AG09319 (cell line): ENCODE measurements around the gene CD244.
"Not testable (repeated sequence)": the region's sequence is repeated elsewhere in the genome, so short reads cannot be mapped to it uniquely, and the experiment has no call there.

Experiments
- DNase-seq: peaks from one replicate; pipeline ENCODE4 v3.0.0-alpha.2; 2010; ENCODE audit warnings: low read depth; ENCODE audit errors: extremely low read depth
- TF ChIP-seq, protein P1 (sequence below): IDR thresholded peaks from 2 replicates; pipeline ENCODE4 v1.5.1; 2011; ENCODE audit warnings: low read depth, mild to moderate bottlenecking, inconsistent platforms, low read length, moderate library complexity

CD244 gene

DNA sequence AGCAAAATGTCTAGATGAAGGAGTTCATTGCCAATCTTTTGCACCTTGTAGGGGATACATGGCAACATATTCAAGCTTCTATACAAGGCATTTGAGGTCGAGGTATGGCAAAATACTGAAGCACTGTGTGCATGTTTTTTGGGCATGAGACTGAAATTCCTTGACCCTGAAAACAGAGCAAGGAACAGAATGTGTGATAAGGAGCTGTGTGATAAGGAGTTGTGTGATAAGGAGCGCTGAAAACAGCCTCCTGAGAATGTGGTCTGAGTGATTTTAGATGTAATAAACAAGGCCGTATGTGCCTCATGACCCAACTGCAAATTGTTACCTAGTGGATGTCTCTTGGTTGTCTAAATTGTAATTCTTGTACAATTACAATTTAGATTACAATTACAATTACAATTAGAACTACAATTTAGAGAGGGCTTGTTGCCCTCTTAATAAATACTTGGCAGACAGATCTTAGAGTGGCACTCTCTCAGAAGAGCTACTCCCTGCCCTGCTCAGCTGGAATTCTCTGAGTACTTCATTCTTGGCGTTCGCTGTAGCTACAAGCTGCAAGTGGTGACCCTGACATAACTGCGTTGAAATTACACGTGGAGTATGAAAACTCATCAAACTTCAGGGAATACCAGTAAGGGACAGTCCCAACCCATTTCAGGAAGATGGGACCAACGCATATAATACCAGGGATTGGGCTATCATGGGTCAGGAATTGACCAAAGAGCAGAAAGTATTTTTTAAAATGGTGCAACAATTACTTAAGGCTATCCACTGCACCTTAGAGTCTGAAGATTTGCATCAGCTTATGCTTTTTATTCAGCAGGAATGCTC lies 42.3 kb upstream of the CD244 start:
- DNase-seq = no peak
- TF ChIP-seq, protein P1, sequence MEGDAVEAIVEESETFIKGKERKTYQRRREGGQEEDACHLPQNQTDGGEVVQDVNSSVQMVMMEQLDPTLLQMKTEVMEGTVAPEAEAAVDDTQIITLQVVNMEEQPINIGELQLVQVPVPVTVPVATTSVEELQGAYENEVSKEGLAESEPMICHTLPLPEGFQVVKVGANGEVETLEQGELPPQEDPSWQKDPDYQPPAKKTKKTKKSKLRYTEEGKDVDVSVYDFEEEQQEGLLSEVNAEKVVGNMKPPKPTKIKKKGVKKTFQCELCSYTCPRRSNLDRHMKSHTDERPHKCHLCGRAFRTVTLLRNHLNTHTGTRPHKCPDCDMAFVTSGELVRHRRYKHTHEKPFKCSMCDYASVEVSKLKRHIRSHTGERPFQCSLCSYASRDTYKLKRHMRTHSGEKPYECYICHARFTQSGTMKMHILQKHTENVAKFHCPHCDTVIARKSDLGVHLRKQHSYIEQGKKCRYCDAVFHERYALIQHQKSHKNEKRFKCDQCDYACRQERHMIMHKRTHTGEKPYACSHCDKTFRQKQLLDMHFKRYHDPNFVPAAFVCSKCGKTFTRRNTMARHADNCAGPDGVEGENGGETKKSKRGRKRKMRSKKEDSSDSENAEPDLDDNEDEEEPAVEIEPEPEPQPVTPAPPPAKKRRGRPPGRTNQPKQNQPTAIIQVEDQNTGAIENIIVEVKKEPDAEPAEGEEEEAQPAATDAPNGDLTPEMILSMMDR = no peak

DNA sequence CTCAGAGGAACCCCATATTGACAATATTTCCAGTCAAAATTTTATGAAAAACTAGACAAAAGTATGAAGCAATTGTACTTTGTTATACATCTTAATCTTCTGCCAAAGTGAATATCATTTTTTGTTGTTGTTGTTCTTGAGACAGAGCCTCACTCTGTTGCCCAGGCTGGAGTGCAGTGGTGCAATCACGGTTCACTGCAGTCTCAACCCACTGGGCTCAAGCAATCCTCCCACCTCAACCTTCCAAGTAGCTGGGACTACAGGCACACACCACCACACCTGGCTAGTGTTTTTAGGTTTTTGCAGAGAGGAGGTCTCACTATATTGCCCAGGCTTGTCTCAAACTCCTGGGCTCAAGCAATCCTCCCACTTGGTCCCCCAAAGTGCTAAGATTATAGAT lies 39.6 kb upstream of the CD244 start:
- DNase-seq = not testable (repeated sequence)

DNA sequence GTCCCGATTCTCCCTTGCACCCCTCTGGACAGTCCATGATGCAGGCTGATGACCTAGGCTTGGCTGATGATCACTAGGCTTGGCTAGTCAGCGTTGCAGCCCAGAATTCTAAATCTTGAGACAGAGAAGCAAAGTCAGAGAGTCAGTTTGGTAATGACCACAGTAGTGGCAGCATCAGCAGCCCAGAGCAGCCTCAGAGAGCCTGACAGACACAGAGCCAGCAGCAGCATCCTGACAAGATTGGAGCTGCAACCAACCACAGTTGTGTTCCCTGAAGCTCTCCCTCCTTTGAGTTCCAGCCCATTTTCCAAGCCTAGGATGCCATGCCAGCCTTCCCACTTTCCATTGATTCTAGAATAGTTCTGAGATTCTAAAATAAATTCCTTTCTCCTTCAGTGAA lies 39.1 kb upstream of the CD244 start:
- TF ChIP-seq, protein P1 = no peak
- no peak for DNase-seq

DNA sequence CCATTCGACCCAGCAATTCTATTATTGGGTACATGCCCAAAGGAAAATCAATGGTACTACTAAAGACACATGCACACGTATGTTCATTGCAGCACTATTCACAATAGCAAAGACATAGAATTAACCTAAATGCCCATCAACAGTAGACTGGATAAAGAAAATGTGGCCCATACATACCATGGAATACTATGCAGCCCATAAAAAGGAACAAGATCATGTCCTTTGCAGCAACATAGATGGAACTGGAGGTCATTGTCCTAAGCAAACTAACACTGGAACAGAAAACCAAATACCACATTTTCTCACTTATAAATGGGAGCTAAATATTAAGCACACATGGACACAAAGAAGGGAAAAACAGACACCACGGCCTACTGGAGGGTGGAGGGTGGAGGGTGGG lies 38.0 kb upstream of the CD244 start:
- not testable (repeated sequence) for DNase-seq

DNA sequence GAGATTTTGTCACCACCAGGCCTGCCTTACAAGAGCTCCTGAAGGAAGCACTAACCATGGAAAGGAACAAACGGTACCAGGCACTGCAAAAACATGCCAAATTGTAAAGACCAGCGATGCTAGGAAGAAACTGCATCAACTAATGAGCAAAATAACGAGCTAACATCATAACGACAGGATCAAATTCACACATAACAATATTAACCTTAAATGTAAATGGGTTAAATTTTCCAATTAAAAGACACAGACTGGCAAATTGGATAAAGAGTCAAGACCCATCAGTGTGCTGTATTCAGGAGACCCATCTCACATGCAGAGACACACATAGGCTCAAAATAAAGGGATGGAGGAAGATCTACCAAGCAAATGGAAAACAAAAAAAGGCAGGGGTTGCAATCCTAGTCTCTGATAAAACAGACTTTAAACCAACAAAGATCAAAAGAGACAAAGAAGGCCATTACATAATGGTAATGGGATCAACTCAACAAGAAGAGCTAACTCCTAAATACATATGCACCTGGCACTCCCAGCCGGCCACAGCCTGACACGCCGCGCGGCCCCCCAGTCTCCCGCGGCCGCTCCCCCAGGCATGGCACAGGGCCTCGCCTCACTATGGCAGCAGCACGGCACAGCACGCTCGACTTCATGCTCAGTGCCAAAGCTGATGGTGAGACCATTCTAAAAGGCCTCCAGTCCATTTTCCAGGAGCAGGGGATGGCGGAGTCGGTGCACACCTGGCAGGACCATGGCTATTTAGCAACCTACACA lies 31.9 kb upstream of the CD244 start:
- not testable (repeated sequence) for DNase-seq

DNA sequence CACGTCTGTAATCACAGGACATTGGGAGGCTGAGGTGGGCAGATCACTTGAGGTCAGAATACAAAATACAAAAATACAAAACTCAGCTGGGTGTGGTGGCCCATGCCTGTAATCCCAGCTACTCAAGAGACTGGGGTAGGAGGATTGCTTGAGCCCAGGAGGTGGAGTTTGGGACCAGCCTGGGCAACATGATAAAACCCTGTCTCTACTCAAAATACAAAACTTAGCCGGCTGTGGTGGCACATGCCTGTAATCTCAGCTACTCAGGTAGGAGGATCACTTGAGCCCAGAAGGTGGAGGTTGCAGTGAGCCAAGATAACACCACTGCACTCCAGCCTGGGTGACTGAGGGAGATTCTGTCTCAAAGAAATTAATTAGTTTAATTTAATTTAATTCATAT lies 28.8 kb upstream of the CD244 start:
- no peak for DNase-seq

DNA sequence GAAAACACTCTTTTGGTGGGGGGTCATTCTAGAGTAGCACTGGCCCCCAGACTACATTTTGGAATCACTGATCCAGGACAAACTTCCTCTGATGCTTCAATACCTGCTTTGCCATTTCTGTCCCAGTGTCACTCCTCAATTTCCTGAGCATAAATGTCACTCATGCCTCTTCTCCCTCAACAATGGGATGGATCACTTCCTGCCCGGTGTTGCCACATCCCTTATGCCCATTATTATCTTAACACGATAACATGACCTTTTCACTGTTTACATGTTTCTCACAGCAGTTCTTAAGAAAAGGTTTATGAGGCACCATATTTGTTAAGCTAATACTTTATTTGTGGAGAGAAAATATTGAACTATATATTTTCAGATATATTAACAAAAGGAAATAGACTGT lies 26.2 kb upstream of the CD244 start:
- TF ChIP-seq, protein P1 = no peak
- no peak for DNase-seq

More for the DNA sequence above, 28.8 kb upstream of the CD244 start:
- TF ChIP-seq, protein P1 = no peak

DNA sequence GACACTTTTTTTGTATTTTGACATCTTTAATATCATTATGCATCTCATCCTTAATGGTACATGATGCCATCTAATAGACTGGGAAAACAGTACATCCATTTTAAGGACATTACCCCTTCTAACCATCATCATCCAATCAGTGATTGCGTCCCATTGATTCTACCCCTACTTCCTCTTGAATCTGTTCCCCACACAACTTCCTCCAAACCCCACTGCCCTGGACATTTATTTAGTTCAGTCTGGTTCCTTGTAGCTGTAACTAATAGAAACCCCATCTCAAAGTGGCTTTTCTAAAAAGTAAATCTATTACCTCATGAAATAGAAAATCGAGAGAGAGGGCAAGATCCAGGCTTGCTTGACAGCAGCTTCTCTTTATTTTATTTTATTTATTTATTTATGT lies 24.4 kb upstream of the CD244 start:
- TF ChIP-seq, protein P1 = no peak
- DNase-seq = no peak

DNA sequence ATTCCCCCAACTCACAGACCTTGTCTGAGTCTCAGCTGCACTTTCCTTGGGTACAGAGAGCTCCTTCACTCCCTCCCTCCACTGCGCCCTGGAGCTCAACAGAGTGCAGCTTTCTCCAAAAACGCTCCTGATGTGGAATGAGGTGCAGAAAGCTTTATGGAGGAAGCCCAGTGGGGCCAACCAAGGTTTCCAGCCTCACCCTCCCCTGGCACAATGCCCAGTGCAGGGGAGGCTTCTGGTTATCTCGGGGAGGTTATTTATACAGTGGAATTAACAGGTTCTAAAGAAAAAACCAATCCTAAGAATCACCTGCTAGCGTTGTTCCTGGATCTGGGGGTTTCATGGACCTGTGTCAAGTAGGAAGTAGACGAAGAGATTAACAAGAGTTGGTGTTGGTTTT lies 22.4 kb upstream of the CD244 start, which contains the start of gene ITLN1:
Gene ITLN1 (minus strand): TSS at position 139 of the 400 bp plus-strand sequence. CDS start 303 bp downstream, outside the sequence.
- TF ChIP-seq, protein P1 = no peak
- DNase-seq = no peak
